Stimulated activated CD8-positive, alpha-beta memory T cell treated with anti-CD3 and anti-CD28 coated beads, Interleukin-15, amount 100 ng/mL, for 24 hours (primary cell): Measurements from ENCODE around the gene RNASE2.
A peak's percentile ranks its signal among the peaks of the same experiment; 100 is the strongest.
"Not testable (repeated sequence)": the region's sequence is repeated elsewhere in the genome, so short reads cannot be mapped to it uniquely, and the experiment has no call there.

ENCODE experiments used
- DNase-seq: peaks from one replicate; pipeline ENCODE4 v3.0.0-alpha.2; 2020; ENCODE audit warnings: low read depth

The RNASE2 gene

GRCh38 chr14:20954736-20955537 lies at the start of gene RNASE2:
Gene RNASE2, plus strand, starts transcription at chr14:20955487. Its CDS starts 285 bp downstream, at chr14:20955772.
- not testable (repeated sequence) for DNase-seq

- DNase-seq, result no peak
Measured at GRCh38 chr14:20905676-20906075, 49.6 kb upstream of the RNASE2 start.

- DNase-seq, result no peak
Measured at GRCh38 chr14:20907214-20907613, 48.1 kb upstream of the RNASE2 start.

GRCh38 chr14:20910822-20911221 lies 44.5 kb upstream of the RNASE2 start:
- DNase-seq, result not testable (repeated sequence)

DNA sequence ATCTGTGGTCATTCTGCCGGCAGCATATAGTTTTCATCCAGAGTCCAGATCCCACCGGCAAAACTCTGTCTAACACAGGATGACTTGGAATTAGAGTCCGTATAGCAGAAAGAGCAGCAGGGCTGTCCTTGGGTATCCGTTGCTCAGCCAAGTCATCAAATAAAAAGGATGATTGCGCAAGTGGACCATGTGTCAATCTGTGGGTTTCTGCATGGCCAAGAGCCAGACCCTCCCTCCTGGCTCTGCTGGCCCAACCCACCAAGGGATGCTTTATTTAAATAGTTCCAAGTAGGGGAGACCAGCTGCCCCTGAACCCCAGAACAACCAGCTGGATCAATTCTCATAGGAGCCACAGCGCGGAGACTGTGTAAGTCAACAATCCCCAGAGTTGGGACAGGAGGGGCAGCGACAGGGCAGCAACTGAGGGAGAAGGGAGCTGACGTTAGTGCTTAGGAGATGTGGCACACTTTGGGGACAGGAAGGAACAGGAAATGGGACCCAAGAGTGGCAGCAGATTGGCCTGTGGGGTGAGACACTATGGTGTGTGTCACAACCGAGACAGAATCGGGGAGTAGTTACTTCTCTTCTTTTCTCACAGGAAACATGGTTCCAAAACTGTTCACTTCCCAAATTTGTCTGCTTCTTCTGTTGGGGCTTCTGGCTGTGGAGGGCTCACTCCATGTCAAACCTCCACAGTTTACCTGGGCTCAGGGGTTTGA lies 36.1 kb upstream of the RNASE2 start:
- not testable (repeated sequence) for DNase-seq

DNA sequence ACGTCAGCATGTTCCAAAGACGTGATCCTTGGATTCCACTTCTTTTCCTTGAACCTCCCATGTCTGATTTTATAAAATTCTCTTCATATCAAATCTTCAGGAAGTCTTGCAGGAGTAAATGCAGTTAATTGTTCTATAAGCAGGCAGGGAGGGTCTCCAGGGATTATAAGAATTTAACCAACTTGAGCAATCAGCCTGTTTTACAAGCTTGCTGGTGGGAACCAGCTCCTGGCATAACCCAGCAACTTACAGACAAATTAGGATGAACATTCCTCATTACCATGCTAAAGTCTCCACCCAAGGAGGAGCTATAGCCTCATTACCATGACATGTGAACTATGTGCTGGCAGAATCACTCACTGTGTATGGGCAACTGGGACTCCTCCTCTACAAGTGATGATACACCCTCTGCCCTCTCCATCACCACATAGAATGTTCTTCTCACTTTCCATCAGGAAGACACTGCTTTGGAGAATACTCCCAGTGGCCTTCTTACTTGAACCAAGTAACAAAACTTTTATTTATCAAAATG lies 31.5 kb upstream of the RNASE2 start:
- DNase-seq, result not testable (repeated sequence)

- peak; percentile 9 for DNase-seq
Measured at GRCh38 chr14:20934148-20934762, 21.0 kb upstream of the RNASE2 start.

GRCh38 chr14:20935303-20935984 lies 19.8 kb upstream of the RNASE2 start:
- no peak for DNase-seq

DNA sequence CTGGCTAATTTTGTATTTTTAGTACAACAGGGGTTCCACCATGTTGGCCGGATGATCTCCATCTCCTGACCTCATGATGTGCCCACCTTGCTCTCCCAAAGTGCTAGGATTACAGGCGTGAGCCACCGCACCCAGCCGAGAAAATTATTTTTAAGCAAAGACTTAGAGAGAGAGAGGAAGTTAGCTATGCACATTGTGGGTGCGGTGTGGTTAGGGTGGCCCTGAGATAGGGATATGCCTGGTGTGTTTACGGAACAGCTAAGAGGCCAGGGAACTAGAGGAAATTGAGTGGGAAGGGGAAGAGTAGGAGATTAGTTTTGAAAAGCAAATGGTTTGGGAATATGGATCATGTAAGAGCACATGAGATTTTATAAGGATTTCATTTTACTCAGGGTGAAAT lies 10.1 kb upstream of the RNASE2 start:
- DNase-seq, result not testable (repeated sequence)

DNA sequence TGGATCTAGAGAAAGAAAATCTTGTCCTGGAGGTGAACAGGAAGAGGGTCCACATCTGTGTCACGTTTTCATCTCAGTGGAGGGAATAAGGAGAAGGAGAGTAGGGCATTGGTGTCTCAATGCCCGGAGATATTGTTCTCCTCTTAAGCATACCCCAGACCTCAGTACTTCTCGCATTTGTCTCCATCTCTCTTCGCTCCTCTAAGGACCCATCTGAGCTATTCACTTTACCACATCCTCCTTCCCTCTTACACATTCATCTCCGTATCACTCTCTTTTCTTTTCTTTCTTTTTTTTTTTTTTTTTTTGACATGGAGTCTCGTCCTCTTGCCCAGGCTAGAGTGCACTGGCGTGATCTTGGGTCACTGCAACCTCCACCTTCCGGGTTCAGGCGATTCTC lies 8.6 kb upstream of the RNASE2 start:
- not testable (repeated sequence) for DNase-seq

DNA sequence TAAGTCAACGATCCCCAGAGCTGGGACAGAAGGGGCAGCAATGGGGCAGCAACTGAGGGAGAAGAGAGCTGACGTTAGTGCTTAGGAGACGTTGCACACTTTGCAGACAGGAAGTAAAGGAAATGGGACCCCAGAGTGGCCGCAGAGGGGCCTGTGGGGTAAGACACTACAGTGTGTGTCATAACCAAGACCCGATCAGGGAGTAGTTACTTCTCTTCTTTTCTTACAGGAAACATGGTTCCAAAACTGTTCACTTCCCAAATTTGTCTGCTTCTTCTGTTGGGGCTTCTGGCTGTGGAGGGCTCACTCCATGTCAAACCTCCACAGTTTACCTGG lies 219 bp downstream of the RNASE2 start:
- DNase-seq, result not testable (repeated sequence)

- no peak for DNase-seq
Measured at GRCh38 chr14:20956376-20956976, 1.2 kb downstream of the RNASE2 start.

- DNase-seq, result not testable (repeated sequence)
Measured at GRCh38 chr14:20958946-20959345, 3.7 kb downstream of the RNASE2 start.

GRCh38 chr14:20969336-20969735 lies 14.0 kb downstream of the RNASE2 start:
- DNase-seq, result no peak

DNA sequence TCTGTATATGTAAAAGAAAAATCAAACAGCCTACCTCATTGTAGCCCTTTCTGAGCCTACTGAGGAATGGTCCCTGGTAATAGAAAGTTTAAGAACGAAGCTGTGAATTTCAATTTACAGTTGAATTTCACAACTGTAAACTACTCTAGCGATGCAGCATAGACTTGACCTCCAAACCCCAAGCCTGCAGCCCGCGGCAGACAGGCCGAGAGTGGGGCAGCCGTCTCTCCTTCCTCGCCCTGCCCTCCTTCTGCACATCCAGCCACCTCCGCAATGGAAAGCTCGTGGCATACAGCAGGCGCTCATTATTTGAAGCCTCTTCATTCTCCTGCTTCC lies 15.3 kb downstream of the RNASE2 start:
- DNase-seq, result no peak

- peak; percentile 75 for DNase-seq
Measured at GRCh38 chr14:20970983-20971704, 15.9 kb downstream of the RNASE2 start.

GRCh38 chr14:20971705-20972021 lies 16.4 kb downstream of the RNASE2 start:
- no peak for DNase-seq

DNA sequence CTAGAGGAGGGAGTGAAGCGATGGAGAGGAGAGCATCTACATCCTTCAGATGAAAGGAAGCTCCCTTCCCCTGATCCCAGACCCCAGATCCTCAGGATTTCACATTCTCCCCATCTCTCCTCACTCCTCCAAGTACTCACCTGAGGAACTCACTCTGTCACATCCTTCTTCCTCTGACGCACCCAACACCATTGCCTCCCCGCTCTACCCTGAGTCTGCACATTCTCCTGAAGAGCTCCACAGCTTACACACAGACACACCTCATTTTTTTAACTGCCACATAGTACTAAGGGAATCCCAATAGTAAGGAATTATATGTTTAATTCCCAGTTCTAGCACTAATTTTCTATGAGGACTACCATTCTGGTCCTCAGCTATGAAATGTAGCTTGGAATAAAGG lies 18.2 kb downstream of the RNASE2 start:
- DNase-seq, result no peak

- DNase-seq, result no peak
Measured at GRCh38 chr14:20976291-20976690, 21.0 kb downstream of the RNASE2 start.

GRCh38 chr14:20978687-20979086 lies 23.4 kb downstream of the RNASE2 start:
- DNase-seq, result no peak

- DNase-seq, result no peak
Measured at GRCh38 chr14:20980906-20981305, 25.6 kb downstream of the RNASE2 start.
